SK-N-MC (cell line): ENCODE results near the gene SRP14.

Experiments
- EZH2 ChIP-seq: fragments of 200-600 bp; sonication (generic); IDR thresholded peaks from one replicate; pipeline ENCODE4 v1.6.1; 2017; ENCODE audit warnings: antibody characterized with exemption
- FOXP2 ChIP-seq: optimal IDR thresholded peaks from 2 replicates; pipeline ENCODE3; 2011; ENCODE audit warnings: mild to moderate bottlenecking, moderate library complexity; ENCODE audit not compliant: insufficient read depth; ENCODE audit errors: extremely low read length, control extremely low read depth
- POLR2AphosphoS5 ChIP-seq: IDR thresholded peaks from 2 replicates; pipeline ENCODE4 v1.6.1; 2012; ENCODE audit warnings: mild to moderate bottlenecking, low read depth, low read length, borderline replicate concordance

GRCh38 chr15:40048926-40049475 lies 10.0 kb upstream of the SRP14 start:
- TF ChIP-seq EZH2, result no peak
- TF ChIP-seq POLR2AphosphoS5, result no peak
- TF ChIP-seq FOXP2, result no peak
